ENCODE data around the gene ID3. TPM values are rescaled to one million over a fixed set of nuclear protein-coding genes. Genes with fewer than 3 reads are reported as not detected.
"Not testable (repeated sequence)": the region's sequence is repeated elsewhere in the genome, so short reads cannot be mapped to it uniquely, and the experiment has no call there.

The ID3 gene
- total RNA-seq, 1 donor from 2014 or later, result 13.5 TPM

GRCh38 chr1:23553231-23554126, 5.8 kb downstream of the ID3 start:
- no peak for DNase-seq (ENCODE audit: low read depth)

GRCh38 chr1:23551849-23552248, 7.5 kb downstream of the ID3 start:
- DNase-seq (ENCODE audit: low read depth), result no peak

- DNase-seq (ENCODE audit: low read depth), result no peak
Observed at GRCh38 chr1:23548704-23549143, 10.6 kb downstream of the ID3 start.

GRCh38 chr1:23546897-23547584, 12.3 kb downstream of the ID3 start:
- DNase-seq (ENCODE audit: low read depth), result no peak

- DNase-seq (ENCODE audit: low read depth), result no peak
Observed at GRCh38 chr1:23545851-23546250, 13.4 kb downstream of the ID3 start.

GRCh38 chr1:23544444-23545389, 14.6 kb downstream of the ID3 start:
- peak; percentile 80 for DNase-seq (ENCODE audit: low read depth)

- no peak for DNase-seq (ENCODE audit: low read depth)
Observed at GRCh38 chr1:23543707-23544443, 15.4 kb downstream of the ID3 start.

GRCh38 chr1:23542940-23543339, 16.4 kb downstream of the ID3 start:
- not testable (repeated sequence) for DNase-seq (ENCODE audit: low read depth)

GRCh38 chr1:23539698-23540266, 19.5 kb downstream of the ID3 start:
- DNase-seq (ENCODE audit: low read depth), result peak; percentile 89

GRCh38 chr1:23537296-23537973, 21.9 kb downstream of the ID3 start:
- no peak for DNase-seq (ENCODE audit: low read depth)

GRCh38 chr1:23533246-23534023, 25.9 kb downstream of the ID3 start:
- no peak for DNase-seq (ENCODE audit: low read depth)

- no peak for DNase-seq (ENCODE audit: low read depth)
Observed at GRCh38 chr1:23531562-23532094, 27.7 kb downstream of the ID3 start.

- DNase-seq (ENCODE audit: low read depth), result peak; percentile 86
Observed at GRCh38 chr1:23530747-23531561, 28.3 kb downstream of the ID3 start, which contains the start of gene E2F2. TSS of gene E2F2 (minus strand) at chr1:23531233. CDS start at chr1:23530793, 440 bp downstream.

GRCh38 chr1:23530087-23530746, 29.1 kb downstream of the ID3 start:
- no peak for DNase-seq (ENCODE audit: low read depth)

GRCh38 chr1:23529146-23530086, 29.9 kb downstream of the ID3 start:
- DNase-seq (ENCODE audit: low read depth), result no peak
